Ishikawa (cell line): ENCODE data around the gene GPATCH2L.

Experiments
- CEBPB ChIP-seq: IDR thresholded peaks from 2 replicates; pipeline ENCODE4 v1.6.1; 2012
- CREB1 ChIP-seq: IDR thresholded peaks from 2 replicates; pipeline ENCODE4 v1.6.1; 2012; ENCODE audit warnings: low read depth
- EGR1 ChIP-seq: IDR thresholded peaks from 2 replicates; pipeline ENCODE4 v1.6.1; 2012
- EP300 ChIP-seq: IDR thresholded peaks from 2 replicates; pipeline ENCODE4 v1.6.1; 2012; ENCODE audit warnings: borderline replicate concordance
- FOXM1 ChIP-seq: IDR thresholded peaks from 2 replicates; pipeline ENCODE4 v1.6.1; 2012; ENCODE audit warnings: low read depth, borderline replicate concordance
- MAX ChIP-seq: IDR thresholded peaks from 2 replicates; pipeline ENCODE4 v1.6.1; 2012
- NFIC ChIP-seq: IDR thresholded peaks from 2 replicates; pipeline ENCODE4 v1.6.1; 2012
- RAD21 ChIP-seq: IDR thresholded peaks from 2 replicates; pipeline ENCODE4 v1.6.1; 2012; ENCODE audit warnings: low read depth
- REST ChIP-seq: IDR thresholded peaks from 2 replicates; pipeline ENCODE4 v1.6.1; 2012; ENCODE audit warnings: low read depth, mild to moderate bottlenecking
- TAF1 ChIP-seq: IDR thresholded peaks from 2 replicates; pipeline ENCODE4 v1.6.1; 2012; ENCODE audit warnings: low read depth, mild to moderate bottlenecking
- TCF12 ChIP-seq: IDR thresholded peaks from 2 replicates; pipeline ENCODE4 v1.6.1; 2012; ENCODE audit warnings: low read depth
- TEAD4 ChIP-seq: IDR thresholded peaks from 2 replicates; pipeline ENCODE4 v1.6.1; 2012
- USF1 ChIP-seq: IDR thresholded peaks from 2 replicates; pipeline ENCODE4 v1.6.1; 2012
- YY1 ChIP-seq: IDR thresholded peaks from 2 replicates; pipeline ENCODE4 v1.6.1; 2012; ENCODE audit warnings: low read depth
- ZBTB7A ChIP-seq: IDR thresholded peaks from 2 replicates; pipeline ENCODE4 v1.6.1; 2012; ENCODE audit warnings: low read depth

Gene GPATCH2L

GRCh38 chr14:76208340-76208739, 56.6 kb downstream of the GPATCH2L start:
- TF ChIP-seq TAF1 (no peak), RAD21 (no peak), EP300 (no peak), TCF12 (no peak), CREB1 (no peak), YY1 (no peak), FOXM1 (no peak), MAX (no peak), TEAD4 (no peak), EGR1 (no peak), NFIC (no peak), ZBTB7A (no peak), USF1 (no peak), CEBPB (no peak)

GRCh38 chr14:76212242-76212641, 60.5 kb downstream of the GPATCH2L start:
- no peak for TF ChIP-seq YY1
- no peak for TF ChIP-seq USF1
- TF ChIP-seq EP300: no peak
- TF ChIP-seq FOXM1: no peak
- TF ChIP-seq ZBTB7A: no peak
- TF ChIP-seq REST: no peak
- TF ChIP-seq EGR1: no peak
- no peak for TF ChIP-seq CREB1
- TF ChIP-seq CEBPB: no peak
- TF ChIP-seq TCF12: no peak
- TF ChIP-seq MAX: no peak

GRCh38 chr14:76217179-76217578, 65.5 kb downstream of the GPATCH2L start:
- TF ChIP-seq TEAD4 (no peak), REST (no peak), RAD21 (no peak)

GRCh38 chr14:76218662-76219061, 66.9 kb downstream of the GPATCH2L start:
- TF ChIP-seq USF1 (no peak), MAX (no peak), REST (no peak), ZBTB7A (no peak), TEAD4 (no peak), EGR1 (no peak), CREB1 (no peak), CEBPB (no peak)

GRCh38 chr14:76219873-76220272, 68.2 kb downstream of the GPATCH2L start:
- TF ChIP-seq EP300 (no peak), ZBTB7A (no peak), EGR1 (no peak), USF1 (no peak), TCF12 (no peak), TEAD4 (no peak), REST (no peak), CEBPB (no peak), YY1 (no peak), NFIC (no peak), RAD21 (no peak), CREB1 (no peak), MAX (no peak), TAF1 (no peak), FOXM1 (no peak)
